ENCODE results near the gene ZNF557. TPM values are rescaled to one million over a fixed set of nuclear protein-coding genes. Genes with fewer than 3 reads are reported as not detected.
"Not testable (repeated sequence)": the region's sequence is repeated elsewhere in the genome, so short reads cannot be mapped to it uniquely, and the experiment has no call there.

ZNF557 gene
- total and polyA plus RNA-seq, 10 donors: 1.1 to 20.8 (median 13.6) TPM

- 91 to 99% (median 95%) methylated on average over 8 to 14 of the region's 14 CpGs for WGBS, 5 donors
- H3K27ac ChIP-seq; H3K4me1 ChIP-seq; DNase-seq; H3K9me3 ChIP-seq; H3K36me3 ChIP-seq; intact Hi-C loops (cut with DNase I; ENCODE audit: low total_unique reads); H3K4me3 ChIP-seq; H3K27me3 ChIP-seq (replicated peaks in 1 of 7): not testable (repeated sequence)
These were observed 14.7 kb upstream of the ZNF557 start for GRCh38 chr19:7054635-7055368.

GRCh38 chr19:7055679-7056078 lies 13.8 kb upstream of the ZNF557 start:
- H3K27me3 ChIP-seq (replicated peaks in 1 of 7); intact Hi-C loops (cut with DNase I; ENCODE audit: low total_unique reads); DNase-seq; H3K36me3 ChIP-seq; H3K9me3 ChIP-seq; H3K4me1 ChIP-seq; H3K4me3 ChIP-seq; H3K27ac ChIP-seq: not testable (repeated sequence)
- 94 to 96% (median 94%) methylated on average over 12 to 13 of the region's 14 CpGs for WGBS, 5 donors

GRCh38 chr19:7056371-7056770 lies 13.1 kb upstream of the ZNF557 start:
- DNase-seq: peak; percentile 20
- H3K4me3 ChIP-seq; H3K4me1 ChIP-seq; H3K9me3 ChIP-seq; H3K36me3 ChIP-seq; intact Hi-C loops (cut with DNase I; ENCODE audit: low total_unique reads); H3K27ac ChIP-seq; H3K27me3 ChIP-seq (replicated peaks in 1 of 7): not testable (repeated sequence)
- WGBS, 5 donors: 86 to 93% (median 92%) methylated on average over 8 of the region's 16 CpGs; no CpG with 5 or more reads in 1 of the 5 donors

GRCh38 chr19:7058576-7058975 lies 10.9 kb upstream of the ZNF557 start, which contains the start of gene MBD3L3:
Gene MBD3L3 (minus strand): TSS chr19:7058676. CDS start chr19:7058605, 71 bp downstream.
- H3K27ac ChIP-seq; H3K27me3 ChIP-seq (replicated peaks in 1 of 7); H3K36me3 ChIP-seq; H3K4me1 ChIP-seq; intact Hi-C loops (cut with DNase I; ENCODE audit: low total_unique reads); DNase-seq; H3K4me3 ChIP-seq; H3K9me3 ChIP-seq: not testable (repeated sequence)
- no CpG with 5 or more reads among the region's 8 CpGs for WGBS, 5 donors

GRCh38 chr19:7059977-7060376 lies 9.5 kb upstream of the ZNF557 start:
- DNase-seq; H3K4me1 ChIP-seq; H3K36me3 ChIP-seq; H3K9me3 ChIP-seq; H3K4me3 ChIP-seq; H3K27me3 ChIP-seq (replicated peaks in 1 of 7); intact Hi-C loops (cut with DNase I; ENCODE audit: low total_unique reads); H3K27ac ChIP-seq: not testable (repeated sequence)
- WGBS, 5 donors: 10 to 40% (median 15%) methylated on average over 1 to 2 of the region's 2 CpGs

- no peak overlapping the region for H3K27ac ChIP-seq
- no peak for DNase-seq
- H3K4me1 ChIP-seq: no peaks in the 10 kb centered on the region
- intact Hi-C loops (cut with DNase I; ENCODE audit: low total_unique reads): no loop called here
- WGBS, 5 donors: 87 to 91% (median 88%) methylated on average over 4 of the region's 4 CpGs
- no peaks in the 10 kb centered on the region for H3K36me3 ChIP-seq
- peaks cover 0 to 6% (median 0%) of the 10 kb centered on the region in 8 donors for H3K9me3 ChIP-seq
- H3K27me3 ChIP-seq (replicated peaks in 1 of 7): no peaks in the 10 kb centered on the region
- TF ChIP-seq POLR2A (IDR thresholded peaks at IDR 0.05): no peak
- no peak for TF ChIP-seq POLR2AphosphoS5 (IDR thresholded peaks at IDR 0.05)
- TF ChIP-seq CTCF (IDR thresholded peaks at IDR 0.05 in 8 of 11, conservative IDR thresholded peaks at IDR 0.05 in 3 of 11): no peak
- no peak overlapping the region for H3K4me3 ChIP-seq
These were observed 6.2 kb upstream of the ZNF557 start for GRCh38 chr19:7063339-7063738.
